Transverse colon (tissue), 4 donors: ENCODE data around the gene HDGFL2.

Experiments
- CTCF ChIP-seq, 5 experiments: fragments of 200-600 bp in 3 of 5; fragments of 450-650 bp in 2 of 5; sonication (generic) in 3 of 5; IDR thresholded peaks; 1 replicate in 2 of 5; 2 replicates in 3 of 5; pipeline ENCODE4 v1.5.1; 2016 to 2017; ENCODE audit warnings: antibody characterized with exemption in 5 of 5, inconsistent platforms in 3 of 5, mild to moderate bottlenecking in 2 of 5, moderate library complexity in 1 of 5
- POLR2A ChIP-seq: fragments of 450-650 bp; IDR thresholded peaks from one replicate; pipeline ENCODE4 v1.6.1; 2016; ENCODE audit warnings: antibody characterized with exemption, mild to moderate bottlenecking, moderate library complexity
- POLR2AphosphoS5 ChIP-seq, 3 donors: sonication (generic); formaldehyde crosslinking; IDR thresholded peaks; one replicate each; pipeline ENCODE4 v1.6.1; 2016; ENCODE audit warnings: antibody characterized with exemption in 3 of 3

DNA sequence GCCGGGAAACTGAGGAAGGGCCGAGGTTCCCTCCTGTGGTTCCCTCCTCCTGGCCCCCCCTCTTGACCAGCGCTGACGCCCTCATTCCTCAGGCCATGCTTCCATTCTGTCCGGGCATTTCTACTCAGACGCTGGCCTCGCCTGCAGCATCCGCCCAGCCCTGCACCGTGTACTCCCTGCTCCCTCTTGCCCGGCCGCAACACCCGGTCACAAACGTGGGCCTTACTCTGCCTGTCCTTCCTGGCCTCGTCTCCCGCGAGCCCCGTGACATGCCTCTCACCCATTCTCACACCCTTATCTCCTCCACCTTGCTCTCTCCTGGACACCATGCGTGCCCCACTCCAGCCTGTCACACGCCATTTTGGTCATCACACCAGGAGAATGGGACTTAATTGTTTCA lies 11.3 kb downstream of the HDGFL2 start:
- TF ChIP-seq CTCF (IDR thresholded peaks at IDR 0.05) (no peak), POLR2AphosphoS5 (IDR thresholded peaks at IDR 0.05) (no peak), POLR2A (no peak)
